Measurements from ENCODE around the gene SLC47A2. TPM values are rescaled to one million over a fixed set of nuclear protein-coding genes. Genes with fewer than 3 reads are reported as not detected.

Gene SLC47A2
- total and polyA plus RNA-seq, 2 donors = 0.46 TPM; not detected in 1

- H3K27me3 ChIP-seq (ENCODE audit: control insufficient read depth in 2 of 2, insufficient read depth in 1 of 2, low read length in 1 of 2) = peaks cover 2 to 46% of the 10 kb centered on the region in 2 donors
- WGBS = under 1% methylated on average over 71 of the region's 71 CpGs
- H3K4me3 ChIP-seq (ENCODE audit: low read length in 2 of 2) = peak within 1 kb of the TSS; percentile 58 to 67
- no peaks in the 10 kb centered on the region for H3K36me3 ChIP-seq (ENCODE audit: control insufficient read depth in 2 of 2, insufficient read depth in 2 of 2, low read length in 1 of 2)
- peak within 1 kb of the TSS; percentile 49 to 90 for H3K27ac ChIP-seq (ENCODE audit: low read depth in 1 of 2, low read length in 1 of 2)
- DNase-seq (ENCODE audit: low read depth in 6 of 9, low spot score in 9 of 9) = peak; percentile 64 to 94 (median 86)
- peaks cover 0 to 16% of the 10 kb centered on the region in 2 donors for H3K4me1 ChIP-seq (ENCODE audit: control insufficient read depth in 2 of 2, insufficient read depth in 2 of 2, low read length in 2 of 2)
- no peaks in the 10 kb centered on the region for H3K9me3 ChIP-seq (ENCODE audit: control insufficient read depth in 2 of 2, insufficient read depth in 1 of 2, low read length in 1 of 2)
Measured at GRCh38 chr17:19648475-19649273, 67.7 kb downstream of the SLC47A2 start, which contains the start of gene ALDH3A2. Gene ALDH3A2 (plus strand): TSS chr17:19648751. CDS start chr17:19648972, 221 bp downstream.

GRCh38 chr17:19647697-19648474 lies 68.5 kb downstream of the SLC47A2 start:
- DNase-seq (ENCODE audit: low read depth in 6 of 9, low spot score in 9 of 9) = peak in 2 of 9 donors; percentile 3 to 26
- 7% methylated on average over 37 of the region's 37 CpGs for WGBS
- Histone ChIP-seq H3K9me3 (ENCODE audit: control insufficient read depth in 2 of 2, insufficient read depth in 1 of 2, low read length in 1 of 2) (no peaks in the 10 kb centered on the region), H3K4me1 (ENCODE audit: control insufficient read depth in 2 of 2, insufficient read depth in 2 of 2, low read length in 2 of 2) (peaks cover 0 to 16% of the 10 kb centered on the region in 2 donors), H3K4me3 (ENCODE audit: low read length in 2 of 2) (peak overlapping the region; percentile 58 to 67), H3K27ac (ENCODE audit: low read depth in 1 of 2, low read length in 1 of 2) (peak overlapping the region; percentile 49 to 90), H3K27me3 (ENCODE audit: control insufficient read depth in 2 of 2, insufficient read depth in 1 of 2, low read length in 1 of 2) (peaks cover 2 to 46% of the 10 kb centered on the region in 2 donors), H3K36me3 (ENCODE audit: control insufficient read depth in 2 of 2, insufficient read depth in 2 of 2, low read length in 1 of 2) (no peaks in the 10 kb centered on the region)

DNA sequence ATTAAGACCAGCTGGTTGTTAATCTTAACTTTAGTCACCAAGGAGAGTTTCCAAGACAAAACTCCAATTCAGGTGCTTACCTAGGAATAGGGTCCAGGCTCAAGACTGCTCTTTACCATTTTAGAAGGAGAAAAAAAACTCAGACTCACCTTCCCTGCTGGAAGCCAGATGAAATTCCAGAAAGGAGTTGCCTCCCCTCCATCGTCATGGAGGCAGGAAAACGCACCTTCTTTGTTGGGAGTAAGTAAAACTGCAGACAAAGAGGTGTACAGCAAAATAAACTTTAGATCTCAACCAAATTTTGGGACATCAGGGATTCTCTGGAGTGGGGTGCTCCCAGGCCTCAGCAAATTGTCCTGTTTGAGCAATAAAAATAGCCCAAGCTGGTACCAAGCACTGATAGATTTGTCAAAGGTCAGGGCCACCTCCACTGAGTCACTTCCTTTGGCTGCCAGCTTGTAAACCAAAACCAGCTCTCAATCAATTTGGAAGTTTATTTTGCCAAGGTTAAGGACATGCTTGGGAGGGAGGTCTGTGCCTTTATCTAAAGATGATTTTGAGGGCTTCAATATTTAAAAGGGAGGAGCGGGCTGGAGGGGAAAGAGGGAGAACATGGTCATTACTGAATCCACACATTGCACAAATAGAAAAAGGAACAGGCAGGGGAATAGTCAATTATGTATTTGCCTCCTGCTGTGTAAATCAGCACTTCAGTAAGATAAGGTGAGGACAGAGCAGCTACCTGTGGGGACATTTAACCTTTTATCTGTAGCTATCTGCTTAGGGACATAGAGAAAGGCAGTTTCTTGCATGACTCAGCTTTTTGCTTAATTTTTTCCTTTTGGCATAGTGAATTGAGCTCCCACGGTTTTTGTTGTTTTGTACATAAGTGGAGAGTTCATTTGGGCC lies 69.3 kb downstream of the SLC47A2 start:
- Histone ChIP-seq H3K27ac (ENCODE audit: low read depth in 1 of 2, low read length in 1 of 2) (peak overlapping the region in 1 of 2 donors; percentile 90), H3K36me3 (ENCODE audit: control insufficient read depth in 2 of 2, insufficient read depth in 2 of 2, low read length in 1 of 2) (no peaks in the 10 kb centered on the region), H3K4me1 (ENCODE audit: control insufficient read depth in 2 of 2, insufficient read depth in 2 of 2, low read length in 2 of 2) (peaks cover 2 to 16% of the 10 kb centered on the region in 2 donors), H3K9me3 (ENCODE audit: control insufficient read depth in 2 of 2, insufficient read depth in 1 of 2, low read length in 1 of 2) (no peaks in the 10 kb centered on the region), H3K27me3 (ENCODE audit: control insufficient read depth in 2 of 2, insufficient read depth in 1 of 2, low read length in 1 of 2) (peaks cover 2 to 46% of the 10 kb centered on the region in 2 donors), H3K4me3 (ENCODE audit: low read length in 2 of 2) (peak overlapping the region in 1 of 2 donors; percentile 58)
- peak in 1 of 9 donors; percentile 16 for DNase-seq (ENCODE audit: low read depth in 6 of 9, low spot score in 9 of 9)
- 80% methylated on average over 4 of the region's 4 CpGs for WGBS

DNA sequence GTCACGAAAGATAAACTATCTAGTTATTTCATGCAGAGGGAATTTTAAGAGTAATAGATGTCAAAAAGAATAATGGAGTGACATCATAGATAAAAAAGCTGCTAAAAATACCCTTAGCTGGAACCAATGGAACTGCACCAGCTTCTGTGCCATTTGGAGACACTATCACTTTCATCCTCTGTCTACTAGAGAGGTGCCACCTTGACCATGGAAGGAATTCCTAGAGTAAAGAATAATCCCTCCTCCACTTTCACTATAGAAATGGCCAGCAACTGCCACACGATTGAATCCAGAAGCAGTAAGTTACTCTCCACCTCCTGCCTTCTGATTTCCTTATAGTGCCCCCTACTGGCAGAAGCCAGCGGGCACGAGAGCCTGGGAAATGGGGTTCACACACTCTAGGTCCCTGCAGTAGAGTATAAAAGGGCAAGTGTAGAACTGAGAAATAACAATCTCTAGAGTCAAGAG lies 70.6 kb downstream of the SLC47A2 start:
- Histone ChIP-seq H3K9me3 (ENCODE audit: control insufficient read depth in 2 of 2, insufficient read depth in 1 of 2, low read length in 1 of 2) (no peaks in the 10 kb centered on the region), H3K4me3 (ENCODE audit: low read length in 2 of 2) (no peak overlapping the region), H3K4me1 (ENCODE audit: control insufficient read depth in 2 of 2, insufficient read depth in 2 of 2, low read length in 2 of 2) (peaks cover 2 to 16% of the 10 kb centered on the region in 2 donors), H3K36me3 (ENCODE audit: control insufficient read depth in 2 of 2, insufficient read depth in 2 of 2, low read length in 1 of 2) (no peaks in the 10 kb centered on the region), H3K27me3 (ENCODE audit: control insufficient read depth in 2 of 2, insufficient read depth in 1 of 2, low read length in 1 of 2) (peaks cover 2 to 46% of the 10 kb centered on the region in 2 donors), H3K27ac (ENCODE audit: low read depth in 1 of 2, low read length in 1 of 2) (no peak overlapping the region)
- peak in 3 of 9 donors; percentile 21 to 47 (median 42) for DNase-seq (ENCODE audit: low read depth in 6 of 9, low spot score in 9 of 9)
- 40% methylated on average over 4 of the region's 4 CpGs for WGBS

DNA sequence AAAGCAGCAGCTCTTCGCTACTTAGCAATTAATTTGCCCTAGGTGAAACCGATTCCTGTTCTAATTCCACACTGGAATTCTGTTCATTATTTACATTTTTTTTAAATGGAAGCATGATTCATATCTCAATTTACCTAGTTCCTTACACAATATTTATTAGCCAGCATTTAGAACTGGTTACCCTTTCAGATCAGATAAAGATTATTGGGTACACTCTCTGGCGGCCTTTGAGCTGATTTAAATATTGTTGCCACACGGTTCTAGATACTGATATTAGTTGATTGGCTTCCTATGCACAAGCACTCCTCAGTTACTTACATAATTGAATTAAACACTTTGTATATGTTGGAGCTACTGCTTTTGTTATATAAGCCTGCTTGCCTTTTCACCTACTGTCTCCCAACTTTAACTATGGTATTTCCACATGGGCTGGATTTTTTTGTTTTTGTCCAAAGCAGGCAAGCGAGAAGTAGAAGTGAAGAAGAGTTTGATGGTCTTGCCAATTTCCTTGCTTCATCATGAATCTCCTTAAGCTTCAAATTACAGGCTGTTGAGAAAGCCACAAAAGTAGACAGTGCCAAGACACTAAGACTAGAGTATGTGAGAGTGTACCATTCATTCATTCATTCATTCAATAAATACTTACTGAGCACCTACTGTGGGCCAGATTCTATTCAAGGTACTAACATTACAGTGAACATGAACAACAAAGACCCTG lies 71.7 kb downstream of the SLC47A2 start:
- 95% methylated on average over 5 of the region's 5 CpGs for WGBS

GRCh38 chr17:19642373-19642893 lies 74.0 kb downstream of the SLC47A2 start:
- 69% methylated on average over 5 of the region's 5 CpGs for WGBS
- no peak for DNase-seq (ENCODE audit: low read depth in 6 of 9, low spot score in 9 of 9)
- no peak overlapping the region for H3K27ac ChIP-seq (ENCODE audit: low read depth in 1 of 2, low read length in 1 of 2)
- no peak overlapping the region for H3K4me3 ChIP-seq (ENCODE audit: low read length in 2 of 2)
- H3K27me3 ChIP-seq (ENCODE audit: control insufficient read depth in 2 of 2, insufficient read depth in 1 of 2, low read length in 1 of 2) = peaks cover 2 to 17% of the 10 kb centered on the region in 2 donors
- no peaks in the 10 kb centered on the region for H3K9me3 ChIP-seq (ENCODE audit: control insufficient read depth in 2 of 2, insufficient read depth in 1 of 2, low read length in 1 of 2)
- H3K4me1 ChIP-seq (ENCODE audit: control insufficient read depth in 2 of 2, insufficient read depth in 2 of 2, low read length in 2 of 2) = peaks cover under 1 to 2% of the 10 kb centered on the region in 2 donors
- H3K36me3 ChIP-seq (ENCODE audit: control insufficient read depth in 2 of 2, insufficient read depth in 2 of 2, low read length in 1 of 2) = no peaks in the 10 kb centered on the region

More for the DNA sequence above, 71.7 kb downstream of the SLC47A2 start:
- Histone ChIP-seq H3K4me1 (ENCODE audit: control insufficient read depth in 2 of 2, insufficient read depth in 2 of 2, low read length in 2 of 2) (peaks cover 2 to 16% of the 10 kb centered on the region in 2 donors), H3K27ac (ENCODE audit: low read depth in 1 of 2, low read length in 1 of 2) (no peak overlapping the region), H3K36me3 (ENCODE audit: control insufficient read depth in 2 of 2, insufficient read depth in 2 of 2, low read length in 1 of 2) (no peaks in the 10 kb centered on the region), H3K4me3 (ENCODE audit: low read length in 2 of 2) (no peak overlapping the region), H3K9me3 (ENCODE audit: control insufficient read depth in 2 of 2, insufficient read depth in 1 of 2, low read length in 1 of 2) (no peaks in the 10 kb centered on the region), H3K27me3 (ENCODE audit: control insufficient read depth in 2 of 2, insufficient read depth in 1 of 2, low read length in 1 of 2) (peaks cover 2 to 39% of the 10 kb centered on the region in 2 donors)
- DNase-seq (ENCODE audit: low read depth in 6 of 9, low spot score in 9 of 9) = no peak

DNA sequence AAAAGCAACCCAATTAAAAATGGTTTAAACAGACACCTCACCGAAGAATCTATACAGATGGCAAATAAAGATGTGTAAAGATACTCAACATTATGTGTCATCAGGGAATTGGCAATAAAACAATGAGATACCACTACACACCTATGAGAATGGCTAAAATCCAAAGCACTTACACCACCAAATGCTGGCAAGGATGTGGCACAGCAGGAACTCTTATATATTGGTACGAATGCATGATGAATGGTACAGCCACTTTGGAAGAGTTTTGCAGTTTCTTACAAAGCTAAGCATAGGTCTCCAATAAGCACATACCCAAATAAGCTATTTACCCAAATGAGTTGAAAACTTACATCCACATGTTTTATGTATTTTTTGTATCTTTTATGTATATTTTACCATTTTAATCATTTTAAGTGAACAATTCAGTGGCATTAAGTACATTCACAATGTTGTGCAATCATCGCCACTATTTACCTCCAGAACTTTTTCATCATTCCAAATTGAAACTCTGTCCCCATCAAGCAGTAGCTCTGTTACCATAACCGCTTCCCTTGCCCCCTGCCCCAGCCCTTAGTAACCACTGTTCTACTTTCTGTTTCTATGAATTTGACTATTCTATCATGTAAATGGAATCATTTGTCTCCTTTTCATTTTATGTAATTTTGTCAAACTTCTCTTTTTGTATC lies 74.6 kb downstream of the SLC47A2 start:
- peaks cover 0 to 11% of the 10 kb centered on the region in 2 donors for H3K27me3 ChIP-seq (ENCODE audit: control insufficient read depth in 2 of 2, insufficient read depth in 1 of 2, low read length in 1 of 2)
- H3K9me3 ChIP-seq (ENCODE audit: control insufficient read depth in 2 of 2, insufficient read depth in 1 of 2, low read length in 1 of 2) = no peaks in the 10 kb centered on the region
- DNase-seq (ENCODE audit: low read depth in 6 of 9, low spot score in 9 of 9) = no peak
- WGBS = 95% methylated on average over 4 of the region's 4 CpGs
- H3K4me1 ChIP-seq (ENCODE audit: control insufficient read depth in 2 of 2, insufficient read depth in 2 of 2, low read length in 2 of 2) = peaks cover 0 to 2% of the 10 kb centered on the region in 2 donors
- no peak overlapping the region for H3K4me3 ChIP-seq (ENCODE audit: low read length in 2 of 2)
- H3K36me3 ChIP-seq (ENCODE audit: control insufficient read depth in 2 of 2, insufficient read depth in 2 of 2, low read length in 1 of 2) = no peaks in the 10 kb centered on the region
- no peak overlapping the region for H3K27ac ChIP-seq (ENCODE audit: low read depth in 1 of 2, low read length in 1 of 2)
